ENCODE data around the gene PUS1. TPM values are rescaled to one million over a fixed set of nuclear protein-coding genes. Genes with fewer than 3 reads are reported as not detected.

The PUS1 gene
- total RNA-seq, 3 donors from 2014 or later, result 8.8 to 31.5 (median 20.9) TPM

- intact Hi-C loops (cut with DNase I; ENCODE audit: low total_unique reads), result no loop called here
- H3K36me3 ChIP-seq, result peaks cover 16% of the 10 kb centered on the region
These were observed 23.9 kb upstream of the PUS1 start for GRCh38 chr12:131905081-131905629.

GRCh38 chr12:131905630-131906091 lies 23.4 kb upstream of the PUS1 start:
- Histone ChIP-seq H3K4me3 (no peak overlapping the region), H3K36me3 (peaks cover 16% of the 10 kb centered on the region), H3K27me3 (no peaks in the 10 kb centered on the region), H3K4me1 (peaks cover 0 to 16% of the 10 kb centered on the region in 2 donors), H3K9me3 (no peaks in the 10 kb centered on the region), H3K27ac (no peak overlapping the region)
- no peak for TF ChIP-seq POLR2AphosphoS5 (IDR thresholded peaks at IDR 0.05)
- no peak for TF ChIP-seq CTCF (IDR thresholded peaks at IDR 0.05)
- no peak for TF ChIP-seq POLR2A (IDR thresholded peaks at IDR 0.05)
- DNase-seq (ENCODE audit: low spot score in 2 of 2), result no peak
- intact Hi-C loops (cut with DNase I; ENCODE audit: low total_unique reads), result no loop called here

More at GRCh38 chr12:131905081-131905629, 23.9 kb upstream of the PUS1 start:
- TF ChIP-seq POLR2A (IDR thresholded peaks at IDR 0.05), result no peak
- no peak for TF ChIP-seq CTCF (IDR thresholded peaks at IDR 0.05)
- no peak overlapping the region for H3K27ac ChIP-seq
- peaks cover 0 to 16% of the 10 kb centered on the region in 2 donors for H3K4me1 ChIP-seq
- no peak overlapping the region for H3K4me3 ChIP-seq
- no peaks in the 10 kb centered on the region for H3K27me3 ChIP-seq
- DNase-seq (ENCODE audit: low spot score in 2 of 2), result no peak
- no peaks in the 10 kb centered on the region for H3K9me3 ChIP-seq

GRCh38 chr12:131907379-131908091 lies 21.5 kb upstream of the PUS1 start:
- Histone ChIP-seq H3K4me1 (peaks cover 0 to 14% of the 10 kb centered on the region in 2 donors), H3K27me3 (no peaks in the 10 kb centered on the region), H3K36me3 (peaks cover 21% of the 10 kb centered on the region), H3K9me3 (no peaks in the 10 kb centered on the region), H3K4me3 (no peak overlapping the region), H3K27ac (no peak overlapping the region)
- intact Hi-C loops (cut with DNase I; ENCODE audit: low total_unique reads), result no loop called here
- TF ChIP-seq POLR2AphosphoS5 (IDR thresholded peaks at IDR 0.05), result no peak
- no peak for TF ChIP-seq CTCF (IDR thresholded peaks at IDR 0.05)
- no peak for TF ChIP-seq POLR2A (IDR thresholded peaks at IDR 0.05)
- no peak for DNase-seq (ENCODE audit: low spot score in 2 of 2)

GRCh38 chr12:131908092-131909080 lies 20.7 kb upstream of the PUS1 start:
- no peak for DNase-seq (ENCODE audit: low spot score in 2 of 2)
- peaks cover 0 to 9% of the 10 kb centered on the region in 2 donors for H3K4me1 ChIP-seq
- intact Hi-C loops (cut with DNase I; ENCODE audit: low total_unique reads), result no loop called here
- no peaks in the 10 kb centered on the region for H3K9me3 ChIP-seq
- no peak overlapping the region for H3K4me3 ChIP-seq
- TF ChIP-seq POLR2AphosphoS5 (IDR thresholded peaks at IDR 0.05), result no peak
- no peak for TF ChIP-seq POLR2A (IDR thresholded peaks at IDR 0.05)
- TF ChIP-seq CTCF (IDR thresholded peaks at IDR 0.05), result no peak
- H3K36me3 ChIP-seq, result peaks cover 21% of the 10 kb centered on the region
- no peaks in the 10 kb centered on the region for H3K27me3 ChIP-seq
- H3K27ac ChIP-seq, result no peak overlapping the region

Data from breast epithelium (tissue), 4 donors.